Endothelial cell of umbilical vein (primary cell): ENCODE data around the gene URI1. TPM values are rescaled to one million over a fixed set of nuclear protein-coding genes. Genes with fewer than 3 reads are reported as not detected.

ENCODE experiments used
- BruUV-seq: library from RNA; stranded (reverse); fragments of 400-500 nt; replicated peaks from 2 replicates; lab custom pipeline; 2021; lab: Mats Ljungman, UMichigan
- CTCF ChIA-PET: fragments of 300-600, 350-600 bp; sonication (Branson Sonifier 250); formaldehyde crosslinking; loops from one replicate; lab custom pipeline; 2021; ENCODE audit warnings: antibody characterized with exemption, inconsistent platforms; lab: Charles Lee
- POLR2A ChIA-PET: fragments of 300-600, 350-600 bp; sonication (Branson Sonifier 250); formaldehyde crosslinking; loops from one replicate; lab custom pipeline; 2021; ENCODE audit warnings: antibody characterized with exemption, inconsistent platforms; lab: Charles Lee
- DNase-seq: peaks from one replicate; pipeline ENCODE4 v3.0.0-alpha.2; 2011; ENCODE audit warnings: low read depth, low spot score
- FAIRE-seq: peaks from 2 replicates; lab custom pipeline; 2011; peaks lifted over from hg19 to GRCh38; lab: Jason Lieb, UNC
- H2AFZ ChIP-seq: 2 replicates; pipeline ENCODE4 v1.6.0; 2012; ENCODE audit warnings: low read depth, low read length, control low read depth, inconsistent platforms
- H3K27ac ChIP-seq: 2 replicates; pipeline ENCODE4 v1.5.1; 2011; ENCODE audit warnings: low read depth, mild to moderate bottlenecking, control low read depth, low read length, moderate library complexity; ENCODE audit not compliant: insufficient read depth
- H3K27me3 ChIP-seq, 2 experiments: 2 replicates each; pipeline versions ENCODE4 v1.6.0 to v1.6.1; 2011; ENCODE audit warnings: low read length in 2 of 2, mixed read lengths in 1 of 2; ENCODE audit not compliant: control insufficient read depth in 2 of 2, insufficient read depth in 2 of 2
- H3K36me3 ChIP-seq, 2 experiments: 2 replicates in 1 of 2; 3 replicates in 1 of 2; pipeline ENCODE4 v1.5.1; 2011; ENCODE audit warnings: low read length in 2 of 2, mild to moderate bottlenecking in 1 of 2, moderate library complexity in 1 of 2; ENCODE audit not compliant: control insufficient read depth in 2 of 2, insufficient read depth in 2 of 2; ENCODE audit errors: extremely low read depth in 1 of 2
- H3K4me1 ChIP-seq: 3 replicates; pipeline ENCODE4 v1.5.1; 2011; ENCODE audit warnings: mild to moderate bottlenecking, low read length; ENCODE audit not compliant: control insufficient read depth, insufficient read depth; ENCODE audit errors: extremely low read depth
- H3K4me2 ChIP-seq: 2 replicates; pipeline ENCODE4 v1.6.1; 2011; ENCODE audit warnings: low read length, control low read depth, mixed read lengths; ENCODE audit not compliant: insufficient read depth
- H3K4me3 ChIP-seq, 3 experiments: fragments of 200-600 bp in 1 of 3; sonication (generic), shearing (Covaris generic) in 1 of 3; replicated peaks in 1 of 3; 2 replicates each; pipeline ENCODE4 v1.5.1; 2011 to 2016; ENCODE audit warnings: control low read depth in 3 of 3, low read length in 3 of 3, mild to moderate bottlenecking in 2 of 3, inconsistent platforms in 1 of 3, low read depth in 1 of 3, moderate library complexity in 1 of 3; ENCODE audit not compliant: insufficient read depth in 1 of 3
- H3K79me2 ChIP-seq: 2 replicates; pipeline ENCODE4 v1.6.0; 2012; ENCODE audit warnings: low read length, inconsistent platforms; ENCODE audit not compliant: control insufficient read depth, insufficient read depth
- H3K9ac ChIP-seq: replicated peaks from 2 replicates; pipeline ENCODE3; 2011; ENCODE audit warnings: low read length, control low read depth; ENCODE audit not compliant: insufficient read depth; ENCODE audit errors: extremely low read depth
- H3K9me1 ChIP-seq: replicated peaks from 3 replicates; pipeline ENCODE4 v1.6.0; 2011; ENCODE audit warnings: mild to moderate bottlenecking, low read length; ENCODE audit not compliant: control insufficient read depth, insufficient read depth; ENCODE audit errors: extremely low read depth
- H3K9me3 ChIP-seq: replicated peaks from 2 replicates; pipeline ENCODE4 v1.5.1; 2012; ENCODE audit warnings: low read length, inconsistent platforms; ENCODE audit not compliant: control insufficient read depth, insufficient read depth
- H4K20me1 ChIP-seq: replicated peaks from 2 replicates; pipeline ENCODE3; 2011; ENCODE audit warnings: mild to moderate bottlenecking, low read length; ENCODE audit not compliant: control insufficient read depth, insufficient read depth; ENCODE audit errors: extremely low read depth
- CTCF ChIP-seq, 2 donors: IDR thresholded peaks; 1 replicate in 1 of 2; 2 replicates in 1 of 2; pipeline ENCODE4 v1.5.1; 2011; ENCODE audit warnings: low read length in 2 of 2, mild to moderate bottlenecking in 2 of 2, moderate library complexity in 2 of 2, control low read depth in 1 of 2, inconsistent platforms in 1 of 2, low read depth in 1 of 2; ENCODE audit not compliant: insufficient read depth in 1 of 2; ENCODE audit errors: extremely low read depth in 1 of 2
- EZH2 ChIP-seq: IDR thresholded peaks from 2 replicates; pipeline ENCODE4 v1.6.1; 2012; ENCODE audit warnings: borderline replicate concordance, low read depth, mild to moderate bottlenecking, moderate library complexity, low read length, inconsistent platforms; ENCODE audit not compliant: severe bottlenecking
- FOS ChIP-seq: IDR thresholded peaks from 2 replicates; pipeline ENCODE4 v1.6.1; 2011; ENCODE audit warnings: mild to moderate bottlenecking, low read length, moderate library complexity, borderline replicate concordance; ENCODE audit not compliant: insufficient read depth
- GATA2 ChIP-seq: IDR thresholded peaks from 2 replicates; pipeline ENCODE4 v1.7.0; 2011; ENCODE audit warnings: low read depth, mild to moderate bottlenecking, moderate library complexity, mixed read lengths, low read length; ENCODE audit not compliant: insufficient read length, insufficient read depth
- JUN ChIP-seq: IDR thresholded peaks from 2 replicates; pipeline ENCODE4 v1.6.1; 2011; ENCODE audit warnings: borderline replicate concordance, low read depth; ENCODE audit not compliant: insufficient read length, insufficient read depth
- MAX ChIP-seq: IDR thresholded peaks from 2 replicates; pipeline ENCODE4 v1.6.1; 2011; ENCODE audit not compliant: insufficient read depth, insufficient read length
- MYC ChIP-seq: IDR thresholded peaks from one replicate; pipeline ENCODE4 v1.6.1; 2011; ENCODE audit warnings: mild to moderate bottlenecking, low read depth, low read length
- POLR2A ChIP-seq: IDR thresholded peaks from 2 replicates; pipeline ENCODE4 v1.6.1; 2012; ENCODE audit warnings: low read depth, mild to moderate bottlenecking, control low read depth, low read length
- POLR2AphosphoS5 ChIP-seq: IDR thresholded peaks from 2 replicates; pipeline ENCODE4 v1.6.1; 2012; ENCODE audit warnings: low read depth, mild to moderate bottlenecking, control low read depth, low read length, moderate library complexity; ENCODE audit not compliant: insufficient read depth
- dilution Hi-C: fragments of 300-500 bp; cut with MboI; formaldehyde crosslinking; loops from one replicate; pipeline ENCODE4 v1.15.0; 2019; ENCODE audit warnings: low sequenced_read_pairs; ENCODE audit not compliant: extremely low pct_ligation_motif_present
- intact Hi-C: fragments of 100-400 bp; cut with micrococcal nuclease; formaldehyde crosslinking; loops from one replicate; pipeline ENCODE4 v1.10.0; 2022
- polyA plus RNA-seq, 4 experiments: library from polyadenylated mRNA; depleted of rRNA in 3 of 4; stranded (reverse) in 3 of 4; unstranded in 1 of 4; fragments of >200 nt; gene quantifications; 2 replicates each; pipeline versions ENCODE4 v1.2.1 to v1.2.3, GENCODE V29; 2011 to 2012; ENCODE audit warnings: missing spikeins in 1 of 4
- total RNA-seq: library from RNA; stranded (reverse); gene quantifications from 2 replicates; pipeline ENCODE4 v1.2.3, GENCODE V29; 2021

Gene URI1
- total and polyA plus RNA-seq, 2 donors (not counting 3 experiments of a cell fraction or from before 2014, with no cell fraction given) = 12.8 to 28.9 TPM

- no peak overlapping the region for H3K27ac ChIP-seq
- H3K9me1 ChIP-seq = no peaks in the 10 kb centered on the region
- no peak for DNase-seq
- no peak overlapping the region for H3K9ac ChIP-seq
- no peak overlapping the region for H3K4me3 ChIP-seq
- H3K9me3 ChIP-seq = no peaks in the 10 kb centered on the region
- CTCF ChIA-PET = no interaction called here
- FAIRE-seq = no peak
- no peak overlapping the region for H3K4me2 ChIP-seq
- TF ChIP-seq POLR2AphosphoS5 (no peak), MYC (no peak), EZH2 (no peak), GATA2 (no peak), FOS (no peak), MAX (no peak), JUN (no peak), CTCF (IDR thresholded peaks at IDR 0.05; ENCODE audit: extremely low read depth in 1 of 2, insufficient read depth in 1 of 2, low read depth in 1 of 2, low read length in 2 of 2) (no peak), POLR2A (no peak)
- no peaks in the 10 kb centered on the region for H3K4me1 ChIP-seq
- dilution Hi-C loops = no loop called here
- H3K27me3 ChIP-seq = no peaks in the 10 kb centered on the region
- no TSS peak for BruUV-seq
- H4K20me1 ChIP-seq = no peaks in the 10 kb centered on the region
- no peaks in the 10 kb centered on the region for H3K79me2 ChIP-seq
- no peaks in the 10 kb centered on the region for H3K36me3 ChIP-seq
- H2AFZ ChIP-seq = no peak overlapping the region
- POLR2A ChIA-PET = no interaction called here
- intact Hi-C loops = no loop called here
Measured at GRCh38 chr19:30023330-30023729, 81.3 kb downstream of the URI1 start.
